ENCODE measurements around the gene CCDC6.

Gene CCDC6

DNA sequence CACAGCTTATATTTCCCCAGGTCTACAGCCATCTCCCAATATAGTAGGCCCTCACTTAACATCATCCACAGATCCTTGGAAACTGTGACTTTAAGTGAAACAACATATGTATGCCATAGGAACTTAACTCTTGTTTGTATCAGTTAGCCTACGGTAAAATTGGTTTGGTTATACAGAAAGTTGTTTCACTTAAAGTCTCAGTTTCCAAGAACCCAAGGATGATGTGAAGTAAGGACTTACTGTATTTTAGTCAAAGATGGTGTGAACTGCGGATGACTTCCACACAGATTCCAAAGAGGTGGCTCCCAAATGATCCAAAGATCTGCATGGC lies 96.7 kb downstream of the CCDC6 start:
- H3K4me3 ChIP-seq (ENCODE audit: low read depth, low read length): no peak overlapping the region
- DNase-seq (ENCODE audit: low read depth): no peak
- TF ChIP-seq, protein P1, sequence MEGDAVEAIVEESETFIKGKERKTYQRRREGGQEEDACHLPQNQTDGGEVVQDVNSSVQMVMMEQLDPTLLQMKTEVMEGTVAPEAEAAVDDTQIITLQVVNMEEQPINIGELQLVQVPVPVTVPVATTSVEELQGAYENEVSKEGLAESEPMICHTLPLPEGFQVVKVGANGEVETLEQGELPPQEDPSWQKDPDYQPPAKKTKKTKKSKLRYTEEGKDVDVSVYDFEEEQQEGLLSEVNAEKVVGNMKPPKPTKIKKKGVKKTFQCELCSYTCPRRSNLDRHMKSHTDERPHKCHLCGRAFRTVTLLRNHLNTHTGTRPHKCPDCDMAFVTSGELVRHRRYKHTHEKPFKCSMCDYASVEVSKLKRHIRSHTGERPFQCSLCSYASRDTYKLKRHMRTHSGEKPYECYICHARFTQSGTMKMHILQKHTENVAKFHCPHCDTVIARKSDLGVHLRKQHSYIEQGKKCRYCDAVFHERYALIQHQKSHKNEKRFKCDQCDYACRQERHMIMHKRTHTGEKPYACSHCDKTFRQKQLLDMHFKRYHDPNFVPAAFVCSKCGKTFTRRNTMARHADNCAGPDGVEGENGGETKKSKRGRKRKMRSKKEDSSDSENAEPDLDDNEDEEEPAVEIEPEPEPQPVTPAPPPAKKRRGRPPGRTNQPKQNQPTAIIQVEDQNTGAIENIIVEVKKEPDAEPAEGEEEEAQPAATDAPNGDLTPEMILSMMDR (conservative IDR thresholded peaks at IDR 0.05; ENCODE audit: low read depth, low read length): no peak

DNA sequence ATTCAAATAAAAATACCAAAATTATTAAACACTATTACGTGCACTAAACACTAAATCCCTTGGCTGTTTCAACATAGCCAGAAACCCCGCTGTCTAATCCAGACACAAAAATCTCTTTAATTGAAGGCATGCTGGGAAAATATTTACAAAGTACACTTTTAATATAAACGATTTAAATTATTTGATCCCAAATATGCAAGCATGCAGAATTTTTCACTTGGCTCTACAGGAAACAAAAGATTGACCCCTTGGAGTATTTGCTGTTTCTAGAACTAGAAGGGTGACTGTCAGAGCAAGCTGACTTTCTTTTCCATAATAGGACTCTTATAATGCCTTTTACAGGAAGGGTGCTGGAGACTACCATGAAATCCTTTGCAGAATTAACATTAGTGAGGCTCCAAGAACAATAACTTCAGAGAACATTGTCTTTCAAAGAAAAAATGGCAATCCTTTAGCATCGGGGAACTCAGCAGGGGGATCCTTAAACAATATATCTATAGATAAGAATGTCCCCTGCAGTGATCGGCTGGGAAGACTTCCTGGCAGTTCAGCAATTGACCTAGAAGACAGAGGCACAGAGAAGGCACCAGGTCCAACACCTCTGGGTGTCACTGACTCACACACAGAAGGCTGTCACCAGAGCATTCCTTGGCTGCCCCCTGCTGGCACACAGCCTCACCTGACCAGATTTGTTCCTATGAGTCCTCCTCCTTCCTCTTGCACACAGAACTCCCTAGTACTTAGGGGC lies 97.3 kb downstream of the CCDC6 start:
- no peak overlapping the region for H3K4me3 ChIP-seq (ENCODE audit: low read depth, low read length)
- TF ChIP-seq, protein P1 (conservative IDR thresholded peaks at IDR 0.05; ENCODE audit: low read depth, low read length): peak; percentile 83
- DNase-seq (ENCODE audit: low read depth): peak; percentile 82

DNA sequence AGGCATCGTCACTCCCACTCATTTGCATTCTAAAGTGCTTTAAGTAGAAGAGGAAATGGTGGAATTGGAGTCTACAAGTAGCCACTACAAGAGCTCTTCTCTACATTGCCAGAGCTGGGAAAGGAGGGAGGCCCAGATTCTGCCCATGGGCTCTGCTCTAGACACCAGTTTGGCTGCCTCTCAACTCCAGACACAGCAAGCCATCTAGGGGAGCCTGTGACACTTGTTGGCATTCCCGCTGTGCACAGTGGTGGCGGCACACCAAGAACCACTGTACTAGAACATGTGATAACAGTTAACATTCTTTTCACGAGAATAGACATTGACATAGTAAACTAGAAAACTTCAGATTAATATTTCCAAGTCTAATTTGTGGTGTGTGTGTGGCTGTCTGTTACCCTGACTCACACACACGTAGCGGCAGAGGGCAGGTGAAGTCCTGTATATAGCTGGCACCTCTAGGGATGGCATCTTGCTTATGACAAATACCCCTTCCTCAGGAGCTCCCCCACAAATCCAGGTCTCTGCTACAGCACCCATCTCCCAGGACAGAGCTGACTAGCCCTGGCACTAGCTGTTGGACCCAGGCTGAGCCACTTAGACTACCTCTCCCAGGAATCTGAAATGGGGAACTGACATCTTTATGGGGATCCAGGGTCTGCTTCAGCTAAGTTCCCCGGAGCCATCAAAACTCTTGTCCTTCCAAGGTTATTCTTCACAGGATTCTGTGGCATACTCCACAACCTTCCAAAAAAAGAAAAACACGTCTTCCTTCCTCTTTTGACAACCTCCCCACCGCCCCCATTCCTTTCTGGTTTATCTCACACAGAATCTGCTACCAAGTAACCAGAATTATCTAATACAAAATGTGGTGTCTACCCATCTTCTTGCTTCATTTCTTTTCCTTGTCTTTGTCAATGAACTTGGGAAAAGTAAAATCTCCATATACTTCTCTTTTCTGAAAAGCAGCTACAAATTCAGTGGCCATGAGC lies 98.4 kb downstream of the CCDC6 start:
- no peak for DNase-seq (ENCODE audit: low read depth)
- no peak overlapping the region for H3K4me3 ChIP-seq (ENCODE audit: low read depth, low read length)
- TF ChIP-seq, protein P1 (conservative IDR thresholded peaks at IDR 0.05; ENCODE audit: low read depth, low read length): no peak

DNA sequence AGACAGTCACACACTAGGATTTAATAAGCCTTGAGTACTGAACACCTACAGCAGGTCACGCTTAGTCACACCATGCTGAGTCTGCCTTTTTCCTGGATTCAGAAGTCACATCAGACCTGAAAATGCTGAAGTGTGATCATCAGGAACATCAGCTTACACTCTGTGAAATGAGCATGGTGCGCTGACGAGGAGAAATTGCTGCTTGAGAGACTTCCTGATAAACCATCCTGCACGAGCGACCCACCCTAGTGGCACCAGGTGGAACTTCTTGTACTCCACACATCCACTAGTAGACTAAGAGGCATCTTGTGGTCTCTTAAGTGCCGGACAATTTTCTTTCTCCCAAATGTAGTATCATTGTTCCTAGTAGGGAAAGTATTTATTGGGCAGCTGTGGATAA lies 101.3 kb downstream of the CCDC6 start:
- H3K4me3 ChIP-seq (ENCODE audit: low read depth, low read length): no peak overlapping the region
- TF ChIP-seq, protein P1 (conservative IDR thresholded peaks at IDR 0.05; ENCODE audit: low read depth, low read length): peak; percentile 74
- DNase-seq (ENCODE audit: low read depth): peak; percentile 62

DNA sequence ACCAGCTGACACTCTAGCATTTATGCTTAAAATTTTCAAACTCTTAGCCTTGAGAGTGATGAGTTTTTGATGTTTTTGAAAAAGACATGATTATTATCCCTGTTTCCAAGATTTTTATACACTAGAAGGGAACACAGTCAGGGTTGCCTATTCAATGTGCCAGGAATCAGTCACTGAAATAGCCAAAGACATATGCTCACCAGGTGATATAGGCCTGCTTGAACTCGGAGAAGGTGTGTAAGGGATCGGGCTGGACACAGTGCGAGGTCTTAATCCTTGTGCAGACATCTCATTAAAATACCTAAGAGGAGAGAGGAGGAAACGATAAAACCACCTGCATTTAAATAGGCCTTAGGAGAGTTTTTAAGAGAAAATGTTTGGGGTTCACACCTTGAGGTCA lies 102.1 kb downstream of the CCDC6 start:
- TF ChIP-seq, protein P1 (conservative IDR thresholded peaks at IDR 0.05; ENCODE audit: low read depth, low read length): no peak
- no peak for DNase-seq (ENCODE audit: low read depth)
- H3K4me3 ChIP-seq (ENCODE audit: low read depth, low read length): no peak overlapping the region

DNA sequence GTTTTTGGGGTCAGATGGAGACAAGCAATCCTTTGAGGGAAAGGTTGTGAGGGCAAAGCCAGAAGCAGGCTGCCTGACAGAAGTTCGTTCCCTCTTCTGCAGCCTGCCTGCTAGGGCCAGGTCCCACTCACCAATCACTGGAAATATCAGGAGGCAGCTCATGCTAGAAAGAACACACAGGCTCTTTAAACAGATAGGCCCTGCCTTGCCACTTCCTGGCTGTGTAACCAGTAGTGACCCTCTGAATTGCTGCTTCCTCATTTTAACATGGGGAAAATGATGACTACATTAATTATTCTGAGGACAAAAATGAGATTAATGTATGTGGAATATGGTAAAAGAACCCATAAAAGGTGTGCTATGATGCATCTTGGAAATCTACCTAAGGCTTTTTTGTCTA lies 102.6 kb downstream of the CCDC6 start:
- TF ChIP-seq, protein P1 (conservative IDR thresholded peaks at IDR 0.05; ENCODE audit: low read depth, low read length): no peak
- H3K4me3 ChIP-seq (ENCODE audit: low read depth, low read length): no peak overlapping the region
- DNase-seq (ENCODE audit: low read depth): no peak
